ENCODE results near the gene PTPRB.

The PTPRB gene

GRCh38 chr12:70467918-70468733 is 169.1 kb downstream of the PTPRB start:
- CTCF ChIA-PET = no interaction called here
- H3K27ac ChIP-seq (ENCODE audit: insufficient read depth in 1 of 2, low read depth in 1 of 2, low read length in 2 of 2, poor library complexity in 1 of 2, severe bottlenecking in 2 of 2) = no peak overlapping the region
- H3K36me3 ChIP-seq (ENCODE audit: control insufficient read depth in 4 of 4, insufficient read depth in 4 of 4, low read length in 3 of 4) = no peaks in the 10 kb centered on the region
- H3K4me1 ChIP-seq (ENCODE audit: control extremely low read depth in 1 of 4, control insufficient read depth in 4 of 4, insufficient read depth in 4 of 4, low read length in 3 of 4) = no peaks in the 10 kb centered on the region
- no peak overlapping the region for H3K4me3 ChIP-seq (ENCODE audit: control insufficient read depth in 1 of 7, extremely low read depth in 1 of 7, insufficient read depth in 4 of 7, low read depth in 2 of 7, low read length in 6 of 7)
- DNase-seq = no peak
- peaks cover 0 to 12% (median 6%) of the 10 kb centered on the region in 5 experiments for H3K9me3 ChIP-seq (ENCODE audit: control extremely low read depth in 1 of 5, control insufficient read depth in 4 of 5, insufficient read depth in 2 of 5, low read depth in 1 of 5, low read length in 4 of 5)
- POLR2A ChIA-PET = no interaction called here
- no peaks in the 10 kb centered on the region for H3K27me3 ChIP-seq (replicated peaks in 2 of 5; ENCODE audit: control insufficient read depth in 4 of 5, insufficient read depth in 5 of 5, low read length in 4 of 5)
- 94% methylated on average over 9 of the region's 10 CpGs for WGBS (ENCODE audit: insufficient coverage)

- ChIA-PET CTCF (no interaction called here), POLR2A (no interaction called here)
- no CpG with 5 or more reads among the region's 2 CpGs for WGBS (ENCODE audit: insufficient coverage)
- no peak for DNase-seq
- Histone ChIP-seq H3K36me3 (ENCODE audit: control insufficient read depth in 4 of 4, insufficient read depth in 4 of 4, low read length in 3 of 4) (no peaks in the 10 kb centered on the region), H3K4me1 (ENCODE audit: control extremely low read depth in 1 of 4, control insufficient read depth in 4 of 4, insufficient read depth in 4 of 4, low read length in 3 of 4) (no peaks in the 10 kb centered on the region), H3K4me3 (ENCODE audit: control insufficient read depth in 1 of 7, extremely low read depth in 1 of 7, insufficient read depth in 4 of 7, low read depth in 2 of 7, low read length in 6 of 7) (no peak overlapping the region), H3K27me3 (replicated peaks in 2 of 5; ENCODE audit: control insufficient read depth in 4 of 5, insufficient read depth in 5 of 5, low read length in 4 of 5) (no peaks in the 10 kb centered on the region), H3K9me3 (ENCODE audit: control extremely low read depth in 1 of 5, control insufficient read depth in 4 of 5, insufficient read depth in 2 of 5, low read depth in 1 of 5, low read length in 4 of 5) (peaks cover 0 to 12% (median 6%) of the 10 kb centered on the region in 5 experiments), H3K27ac (ENCODE audit: insufficient read depth in 1 of 2, low read depth in 1 of 2, low read length in 2 of 2, poor library complexity in 1 of 2, severe bottlenecking in 2 of 2) (no peak overlapping the region)
Measured at GRCh38 chr12:70467476-70467875, 169.8 kb downstream of the PTPRB start.

- H3K4me3 ChIP-seq (ENCODE audit: control insufficient read depth in 1 of 7, extremely low read depth in 1 of 7, insufficient read depth in 4 of 7, low read depth in 2 of 7, low read length in 6 of 7) = no peak overlapping the region
- ChIA-PET POLR2A (no interaction called here), CTCF (no interaction called here)
- H3K27me3 ChIP-seq (replicated peaks in 2 of 5; ENCODE audit: control insufficient read depth in 4 of 5, insufficient read depth in 5 of 5, low read length in 4 of 5) = no peaks in the 10 kb centered on the region
- no peak for DNase-seq
- peaks cover 0 to 12% (median 6%) of the 10 kb centered on the region in 5 experiments for H3K9me3 ChIP-seq (ENCODE audit: control extremely low read depth in 1 of 5, control insufficient read depth in 4 of 5, insufficient read depth in 2 of 5, low read depth in 1 of 5, low read length in 4 of 5)
- no peak overlapping the region for H3K27ac ChIP-seq (ENCODE audit: insufficient read depth in 1 of 2, low read depth in 1 of 2, low read length in 2 of 2, poor library complexity in 1 of 2, severe bottlenecking in 2 of 2)
- H3K4me1 ChIP-seq (ENCODE audit: control extremely low read depth in 1 of 4, control insufficient read depth in 4 of 4, insufficient read depth in 4 of 4, low read length in 3 of 4) = no peaks in the 10 kb centered on the region
- WGBS (ENCODE audit: insufficient coverage) = 95% methylated on average over 2 of the region's 2 CpGs
- H3K36me3 ChIP-seq (ENCODE audit: control insufficient read depth in 4 of 4, insufficient read depth in 4 of 4, low read length in 3 of 4) = no peaks in the 10 kb centered on the region
Measured at GRCh38 chr12:70466753-70467152, 170.5 kb downstream of the PTPRB start.

All from common myeloid progenitor, CD34-positive (primary cell).